Measurements from ENCODE around the gene LRRC49. TPM values are rescaled to one million over a fixed set of nuclear protein-coding genes. Genes with fewer than 3 reads are reported as not detected.

The LRRC49 gene
- total RNA-seq, 1 experiment from 2014 or later, result 7.4 TPM

GRCh38 chr15:71011503-71012155, 119.0 kb downstream of the LRRC49 start:
- Histone ChIP-seq H3K9me3 (ENCODE audit: control insufficient read depth in 1 of 2, insufficient read depth in 1 of 2, low read depth in 1 of 2, low read length in 2 of 2) (no peaks in the 10 kb centered on the region), H3K9me2 (ENCODE audit: insufficient read depth) (no peaks in the 10 kb centered on the region), H3K9ac (ENCODE audit: low read length) (no peak overlapping the region), H3K4me2 (ENCODE audit: low read length) (no peak overlapping the region), H3K4me3 (replicated peaks in 1 of 2; ENCODE audit: low read depth in 1 of 2, low read length in 2 of 2) (no peak overlapping the region), H3K27ac (ENCODE audit: low read depth, low read length) (no peak overlapping the region), H4K20me1 (ENCODE audit: insufficient read depth) (no peaks in the 10 kb centered on the region), H2AFZ (ENCODE audit: low read depth, low read length, poor library complexity, severe bottlenecking) (no peak overlapping the region), H3K79me2 (ENCODE audit: insufficient read depth, low read length) (no peaks in the 10 kb centered on the region), H3K36me3 (ENCODE audit: control insufficient read depth in 1 of 2, insufficient read depth in 2 of 2, low read length in 2 of 2) (no peaks in the 10 kb centered on the region), H3K4me1 (ENCODE audit: control insufficient read depth in 1 of 2, insufficient read depth in 2 of 2, low read length in 2 of 2) (no peaks in the 10 kb centered on the region), H3K27me3 (ENCODE audit: insufficient read depth, low read length) (no peaks in the 10 kb centered on the region)
- ChIA-PET RAD21 (ENCODE audit: low non-redundant PET in 1 of 2, low total read pairs in 2 of 2, uncharacterized antibody in 2 of 2, unreplicated experiment in 2 of 2) (interaction anchor here (0.9 to 2.0 kb wide), 5 partner anchors 92 to 433 kb away, joined by 3 to 8 read pairs (median 4); partner anchors contain the start of gene THSD4 (in 1 of the 2)), CTCF (interaction anchor here (0.6 to 3.0 kb wide), 11 partner anchors 10 to 732 kb away, joined by 3 to 16 read pairs (median 3); no protein-coding TSS in a partner anchor), POLR2A (no interaction called here)
- ATAC-seq, result peak; percentile 84
- TF ChIP-seq, protein P1, sequence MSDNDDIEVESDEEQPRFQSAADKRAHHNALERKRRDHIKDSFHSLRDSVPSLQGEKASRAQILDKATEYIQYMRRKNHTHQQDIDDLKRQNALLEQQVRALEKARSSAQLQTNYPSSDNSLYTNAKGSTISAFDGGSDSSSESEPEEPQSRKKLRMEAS (IDR thresholded peaks at IDR 0.05), result no peak
- peak; percentile 86 for TF ChIP-seq RAD21 (IDR thresholded peaks at IDR 0.05; ENCODE audit: low read depth)
- peak; percentile 73 to 93 (median 77) for TF ChIP-seq CTCF (IDR thresholded peaks at IDR 0.05 in 2 of 3, conservative IDR thresholded peaks at IDR 0.05 in 1 of 3; ENCODE audit: borderline replicate concordance in 1 of 3, insufficient read depth in 1 of 3, low read depth in 2 of 3, low read length in 2 of 3)
- TF ChIP-seq YY1 (IDR thresholded peaks at IDR 0.05; ENCODE audit: extremely low read depth, insufficient replicate concordance, low read depth, low read length), result no peak
- TF ChIP-seq TCF7L2 (IDR thresholded peaks at IDR 0.05; ENCODE audit: borderline replicate concordance, extremely low read depth, insufficient read depth, insufficient read length), result no peak
- TF ChIP-seq, protein P2, sequence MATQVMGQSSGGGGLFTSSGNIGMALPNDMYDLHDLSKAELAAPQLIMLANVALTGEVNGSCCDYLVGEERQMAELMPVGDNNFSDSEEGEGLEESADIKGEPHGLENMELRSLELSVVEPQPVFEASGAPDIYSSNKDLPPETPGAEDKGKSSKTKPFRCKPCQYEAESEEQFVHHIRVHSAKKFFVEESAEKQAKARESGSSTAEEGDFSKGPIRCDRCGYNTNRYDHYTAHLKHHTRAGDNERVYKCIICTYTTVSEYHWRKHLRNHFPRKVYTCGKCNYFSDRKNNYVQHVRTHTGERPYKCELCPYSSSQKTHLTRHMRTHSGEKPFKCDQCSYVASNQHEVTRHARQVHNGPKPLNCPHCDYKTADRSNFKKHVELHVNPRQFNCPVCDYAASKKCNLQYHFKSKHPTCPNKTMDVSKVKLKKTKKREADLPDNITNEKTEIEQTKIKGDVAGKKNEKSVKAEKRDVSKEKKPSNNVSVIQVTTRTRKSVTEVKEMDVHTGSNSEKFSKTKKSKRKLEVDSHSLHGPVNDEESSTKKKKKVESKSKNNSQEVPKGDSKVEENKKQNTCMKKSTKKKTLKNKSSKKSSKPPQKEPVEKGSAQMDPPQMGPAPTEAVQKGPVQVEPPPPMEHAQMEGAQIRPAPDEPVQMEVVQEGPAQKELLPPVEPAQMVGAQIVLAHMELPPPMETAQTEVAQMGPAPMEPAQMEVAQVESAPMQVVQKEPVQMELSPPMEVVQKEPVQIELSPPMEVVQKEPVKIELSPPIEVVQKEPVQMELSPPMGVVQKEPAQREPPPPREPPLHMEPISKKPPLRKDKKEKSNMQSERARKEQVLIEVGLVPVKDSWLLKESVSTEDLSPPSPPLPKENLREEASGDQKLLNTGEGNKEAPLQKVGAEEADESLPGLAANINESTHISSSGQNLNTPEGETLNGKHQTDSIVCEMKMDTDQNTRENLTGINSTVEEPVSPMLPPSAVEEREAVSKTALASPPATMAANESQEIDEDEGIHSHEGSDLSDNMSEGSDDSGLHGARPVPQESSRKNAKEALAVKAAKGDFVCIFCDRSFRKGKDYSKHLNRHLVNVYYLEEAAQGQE (IDR thresholded peaks at IDR 0.05; ENCODE audit: low read depth), result no peak
- TF ChIP-seq POLR2A (IDR thresholded peaks at IDR 0.05; ENCODE audit: borderline replicate concordance, extremely low read depth, insufficient read depth, insufficient read length), result no peak
- TF ChIP-seq, protein P3, sequence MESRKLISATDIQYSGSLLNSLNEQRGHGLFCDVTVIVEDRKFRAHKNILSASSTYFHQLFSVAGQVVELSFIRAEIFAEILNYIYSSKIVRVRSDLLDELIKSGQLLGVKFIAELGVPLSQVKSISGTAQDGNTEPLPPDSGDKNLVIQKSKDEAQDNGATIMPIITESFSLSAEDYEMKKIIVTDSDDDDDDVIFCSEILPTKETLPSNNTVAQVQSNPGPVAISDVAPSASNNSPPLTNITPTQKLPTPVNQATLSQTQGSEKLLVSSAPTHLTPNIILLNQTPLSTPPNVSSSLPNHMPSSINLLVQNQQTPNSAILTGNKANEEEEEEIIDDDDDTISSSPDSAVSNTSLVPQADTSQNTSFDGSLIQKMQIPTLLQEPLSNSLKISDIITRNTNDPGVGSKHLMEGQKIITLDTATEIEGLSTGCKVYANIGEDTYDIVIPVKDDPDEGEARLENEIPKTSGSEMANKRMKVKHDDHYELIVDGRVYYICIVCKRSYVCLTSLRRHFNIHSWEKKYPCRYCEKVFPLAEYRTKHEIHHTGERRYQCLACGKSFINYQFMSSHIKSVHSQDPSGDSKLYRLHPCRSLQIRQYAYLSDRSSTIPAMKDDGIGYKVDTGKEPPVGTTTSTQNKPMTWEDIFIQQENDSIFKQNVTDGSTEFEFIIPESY (IDR thresholded peaks at IDR 0.05; ENCODE audit: extremely low read depth, insufficient replicate concordance, low read length), result no peak
- no peak for TF ChIP-seq FOSL1 (IDR thresholded peaks at IDR 0.05; ENCODE audit: low read depth)
- peak; percentile 28 for DNase-seq (ENCODE audit: low read depth, low spot score)
- intact Hi-C loops (cut with micrococcal nuclease), result loop anchor here (2.0 kb wide), 1 partner anchor 429 kb away; no protein-coding TSS in a partner anchor
- BruUV-seq (replicated peaks), result no TSS peak
